H9 (cell line): ENCODE results near the gene FHIP1B. TPM values are rescaled to one million over a fixed set of nuclear protein-coding genes. Genes with fewer than 3 reads are reported as not detected.

Experiments
- DNase-seq: peaks from one replicate; pipeline ENCODE4 v3.0.0-alpha.2; 2017
- H2AFZ ChIP-seq: one replicate; pipeline ENCODE4 v1.6.1; 2013; ENCODE audit warnings: mild to moderate bottlenecking, low read length, control low read depth, moderate library complexity
- H2AK5ac ChIP-seq: 2 replicates; pipeline ENCODE4 v1.6.1; 2013; ENCODE audit warnings: low read length, control low read depth, mixed read lengths; ENCODE audit not compliant: insufficient read length
- H2BK120ac ChIP-seq: one replicate; pipeline ENCODE4 v1.6.1; 2013; ENCODE audit warnings: low read depth, mild to moderate bottlenecking, low read length, control low read depth, inconsistent platforms; ENCODE audit not compliant: poor library complexity, severe bottlenecking
- H2BK12ac ChIP-seq: 2 replicates; pipeline ENCODE4 v1.6.1; 2013; ENCODE audit warnings: low read length, control low read depth, mixed read lengths, low read depth; ENCODE audit not compliant: insufficient read length
- H2BK15ac ChIP-seq: 2 replicates; pipeline ENCODE4 v1.6.1; 2013; ENCODE audit warnings: low read depth, low read length, control low read depth
- H2BK20ac ChIP-seq: one replicate; pipeline ENCODE4 v1.6.1; 2013; ENCODE audit warnings: low read depth, mild to moderate bottlenecking, low read length, control low read depth, inconsistent platforms; ENCODE audit not compliant: poor library complexity, severe bottlenecking
- H2BK5ac ChIP-seq: 2 replicates; pipeline ENCODE4 v1.6.1; 2013; ENCODE audit warnings: low read length, control low read depth, mixed read lengths; ENCODE audit not compliant: insufficient read length
- H3K14ac ChIP-seq: 2 replicates; pipeline ENCODE4 v1.6.1; 2013; ENCODE audit warnings: low read length, control low read depth; ENCODE audit not compliant: insufficient read depth
- H3K18ac ChIP-seq: 2 replicates; pipeline ENCODE4 v1.6.1; 2013; ENCODE audit warnings: low read depth, mild to moderate bottlenecking, mixed read lengths, low read length, control low read depth; ENCODE audit not compliant: insufficient read length
- H3K23ac ChIP-seq: 2 replicates; pipeline ENCODE4 v1.6.1; 2013; ENCODE audit warnings: low read length, control low read depth, mixed read lengths, low read depth; ENCODE audit not compliant: insufficient read length
- H3K23me2 ChIP-seq: 2 replicates; pipeline ENCODE4 v1.6.1; 2013; ENCODE audit warnings: low read depth, mild to moderate bottlenecking, mixed read lengths, low read length, control low read depth; ENCODE audit not compliant: insufficient read length, poor library complexity, severe bottlenecking
- H3K27ac ChIP-seq: 2 replicates; pipeline ENCODE4 v1.5.1; 2013; ENCODE audit warnings: low read length, control low read depth, mixed read lengths, low read depth; ENCODE audit not compliant: insufficient read length
- H3K27me3 ChIP-seq: 2 replicates; pipeline ENCODE4 v1.6.1; 2013; ENCODE audit warnings: low read length, control low read depth, inconsistent platforms; ENCODE audit not compliant: insufficient read depth
- H3K4ac ChIP-seq: 2 replicates; pipeline ENCODE4 v1.6.1; 2013; ENCODE audit warnings: low read depth, mild to moderate bottlenecking, control low read depth, inconsistent platforms, low read length, moderate library complexity
- H3K4me1 ChIP-seq: 2 replicates; pipeline ENCODE4 v1.6.1; 2013; ENCODE audit warnings: low read length, control low read depth, inconsistent platforms; ENCODE audit not compliant: insufficient read depth
- H3K4me2 ChIP-seq: 2 replicates; pipeline ENCODE4 v1.6.1; 2013; ENCODE audit warnings: low read length, control low read depth, mixed read lengths; ENCODE audit not compliant: insufficient read length, insufficient read depth
- H3K56ac ChIP-seq: 2 replicates; pipeline ENCODE4 v1.6.1; 2013; ENCODE audit warnings: low read depth, mild to moderate bottlenecking, mixed read lengths, low read length, control low read depth; ENCODE audit not compliant: insufficient read length
- H3K79me1 ChIP-seq: 2 replicates; pipeline ENCODE4 v1.6.1; 2013; ENCODE audit warnings: low read depth, mild to moderate bottlenecking, moderate library complexity, low read length, control low read depth, inconsistent platforms; ENCODE audit not compliant: insufficient read depth, poor library complexity, severe bottlenecking
- H3K79me2 ChIP-seq: 2 replicates; pipeline ENCODE4 v1.6.1; 2013; ENCODE audit warnings: low read length, control low read depth, inconsistent platforms; ENCODE audit not compliant: insufficient read depth
- H3K9ac ChIP-seq: 2 replicates; pipeline ENCODE4 v1.6.1; 2013; ENCODE audit warnings: low read length, control low read depth, mixed read lengths; ENCODE audit not compliant: insufficient read length; ENCODE audit errors: extremely low read depth
- H3K9me3 ChIP-seq: one replicate; pipeline ENCODE4 v1.6.1; 2013; ENCODE audit warnings: low read depth, low read length, inconsistent platforms; ENCODE audit not compliant: control insufficient read depth
- H3T11ph ChIP-seq: one replicate; pipeline ENCODE4 v1.6.1; 2013; ENCODE audit warnings: mild to moderate bottlenecking, low read length, control low read depth, inconsistent platforms
- H4K20me1 ChIP-seq: one replicate; pipeline ENCODE4 v1.6.1; 2013; ENCODE audit not compliant: control insufficient read depth, insufficient read length, insufficient read depth
- H4K5ac ChIP-seq: 2 replicates; pipeline ENCODE4 v1.6.1; 2013; ENCODE audit warnings: low read depth, mild to moderate bottlenecking, mixed read lengths, low read length, control low read depth; ENCODE audit not compliant: insufficient read length
- H4K8ac ChIP-seq: replicated peaks from 2 replicates; pipeline ENCODE4 v1.6.1; 2013; ENCODE audit warnings: low read length, control low read depth, mixed read lengths, low read depth; ENCODE audit not compliant: insufficient read length
- H4K91ac ChIP-seq: 2 replicates; pipeline ENCODE4 v1.6.1; 2013; ENCODE audit warnings: low read depth, mild to moderate bottlenecking, moderate library complexity, mixed read lengths, low read length, control low read depth; ENCODE audit not compliant: insufficient read length
- H3K27ac Mint-ChIP-seq, 3 experiments: 2 replicates in 2 of 3; 3 replicates in 1 of 3; pipeline ENCODE4 v1.8.0; 2020 to 2021; ENCODE audit warnings: mixed read lengths in 3 of 3, mild to moderate bottlenecking in 1 of 3, moderate library complexity in 1 of 3
- H3K27me3 Mint-ChIP-seq: 2 replicates; pipeline ENCODE4 v1.8.0; 2021; ENCODE audit warnings: low read depth, mild to moderate bottlenecking, moderate library complexity, mixed read lengths
- H3K36me3 Mint-ChIP-seq, 3 experiments: 2 replicates in 2 of 3; 3 replicates in 1 of 3; pipeline ENCODE4 v1.8.0; 2020 to 2021; ENCODE audit warnings: low read depth in 3 of 3, mixed read lengths in 3 of 3; ENCODE audit not compliant: insufficient read depth in 1 of 3
- H3K4me1 Mint-ChIP-seq, 2 experiments: 2 replicates each; pipeline ENCODE4 v1.8.0; 2020; ENCODE audit warnings: mixed read lengths in 2 of 2
- H3K4me3 Mint-ChIP-seq, 2 experiments: 2 replicates in 1 of 2; 3 replicates in 1 of 2; pipeline ENCODE4 v1.8.0; 2020 to 2021; ENCODE audit warnings: mild to moderate bottlenecking in 2 of 2, mixed read lengths in 2 of 2, moderate library complexity in 1 of 2
- H3K9me3 Mint-ChIP-seq, 2 experiments: 2 replicates in 1 of 2; 3 replicates in 1 of 2; pipeline ENCODE4 v1.8.0; 2020; ENCODE audit warnings: mild to moderate bottlenecking in 2 of 2, mixed read lengths in 2 of 2, moderate library complexity in 1 of 2
- WGBS: extraction: QIAGEN DNeasy Blood & Tissue Kit; methylation state at CpG from one replicate; pipeline ENCODE4 v1.1.7; 2013; ENCODE audit warnings: missing lambda C conversion rate, low lambda C conversion rate, mixed read lengths; ENCODE audit not compliant: insufficient read length; ENCODE audit errors: extremely low coverage; 5-methylcytosine and 5-hydroxymethylcytosine counted together
- total RNA-seq: library from RNA; stranded (reverse); gene quantifications from 2 replicates; pipeline ENCODE4 v1.2.1, GENCODE V29; 2021
- TF ChIP-seq, protein P1 (sequence below): fragments of 200-600 bp; sonication (generic); conservative IDR thresholded peaks from 3 replicates; pipeline ENCODE4 v1.8.0; 2021; ENCODE audit warnings: antibody characterized with exemption, mild to moderate bottlenecking

The FHIP1B gene
- total RNA-seq, 1 experiment from 2014 or later: 28.5 TPM

GRCh38 chr11:6201481-6201880 is 33.0 kb downstream of the FHIP1B start:
- H3K36me3 Mint-ChIP-seq: peaks cover 0 to 2% (median 0%) of the 10 kb centered on the region in 3 experiments; a peak in 1 of 7 replicates
- no peak overlapping the region for H3T11ph ChIP-seq
- H3K14ac ChIP-seq: no peak overlapping the region
- no peaks in the 10 kb centered on the region for H3K23me2 ChIP-seq
- no peak overlapping the region for H3K23ac ChIP-seq
- H2AK5ac ChIP-seq: no peak overlapping the region
- no peaks in the 10 kb centered on the region for H3K79me2 ChIP-seq
- no CpG with 5 or more reads among the region's 2 CpGs for WGBS
- H3K56ac ChIP-seq: no peak overlapping the region
- H3K27me3 ChIP-seq: no peaks in the 10 kb centered on the region
- H3K18ac ChIP-seq: no peak overlapping the region
- peaks cover 3% of the 10 kb centered on the region; the same call in 1 of the 2 replicates for H3K4me1 ChIP-seq
- no peaks in the 10 kb centered on the region for H3K9me3 Mint-ChIP-seq
- no peak overlapping the region for H3K9ac ChIP-seq
- H2AFZ ChIP-seq: no peak overlapping the region
- no peak overlapping the region for H4K8ac ChIP-seq
- H2BK5ac ChIP-seq: no peak overlapping the region
- no peaks in the 10 kb centered on the region for H3K27me3 Mint-ChIP-seq
- H3K27ac Mint-ChIP-seq: no peak overlapping the region
- no peak overlapping the region for H3K4ac ChIP-seq
- H2BK12ac ChIP-seq: no peak overlapping the region
- H2BK15ac ChIP-seq: no peak overlapping the region
- H3K27ac ChIP-seq: no peak overlapping the region
- no peak overlapping the region for H2BK120ac ChIP-seq
- H2BK20ac ChIP-seq: no peak overlapping the region
- no peaks in the 10 kb centered on the region for H4K20me1 ChIP-seq
- no peak overlapping the region for H3K4me2 ChIP-seq
- no peaks in the 10 kb centered on the region for H3K79me1 ChIP-seq
- H3K4me3 Mint-ChIP-seq: no peak overlapping the region
- H4K91ac ChIP-seq: no peak overlapping the region
- H3K9me3 ChIP-seq: no peaks in the 10 kb centered on the region
- DNase-seq: no peak
- TF ChIP-seq, protein P1, sequence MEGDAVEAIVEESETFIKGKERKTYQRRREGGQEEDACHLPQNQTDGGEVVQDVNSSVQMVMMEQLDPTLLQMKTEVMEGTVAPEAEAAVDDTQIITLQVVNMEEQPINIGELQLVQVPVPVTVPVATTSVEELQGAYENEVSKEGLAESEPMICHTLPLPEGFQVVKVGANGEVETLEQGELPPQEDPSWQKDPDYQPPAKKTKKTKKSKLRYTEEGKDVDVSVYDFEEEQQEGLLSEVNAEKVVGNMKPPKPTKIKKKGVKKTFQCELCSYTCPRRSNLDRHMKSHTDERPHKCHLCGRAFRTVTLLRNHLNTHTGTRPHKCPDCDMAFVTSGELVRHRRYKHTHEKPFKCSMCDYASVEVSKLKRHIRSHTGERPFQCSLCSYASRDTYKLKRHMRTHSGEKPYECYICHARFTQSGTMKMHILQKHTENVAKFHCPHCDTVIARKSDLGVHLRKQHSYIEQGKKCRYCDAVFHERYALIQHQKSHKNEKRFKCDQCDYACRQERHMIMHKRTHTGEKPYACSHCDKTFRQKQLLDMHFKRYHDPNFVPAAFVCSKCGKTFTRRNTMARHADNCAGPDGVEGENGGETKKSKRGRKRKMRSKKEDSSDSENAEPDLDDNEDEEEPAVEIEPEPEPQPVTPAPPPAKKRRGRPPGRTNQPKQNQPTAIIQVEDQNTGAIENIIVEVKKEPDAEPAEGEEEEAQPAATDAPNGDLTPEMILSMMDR: no peak
- H4K5ac ChIP-seq: no peak overlapping the region
- peaks cover 8% of the 10 kb centered on the region in 2 experiments for H3K4me1 Mint-ChIP-seq
